H9 (cell line): ENCODE results near the gene MEI4. TPM values are rescaled to one million over a fixed set of nuclear protein-coding genes. Genes with fewer than 3 reads are reported as not detected.

Experiments used
- DNase-seq: peaks from one replicate; pipeline ENCODE4 v3.0.0-alpha.2; 2017
- H2AFZ ChIP-seq: one replicate; pipeline ENCODE4 v1.6.1; 2013; ENCODE audit warnings: mild to moderate bottlenecking, low read length, control low read depth, moderate library complexity
- H2AK5ac ChIP-seq: 2 replicates; pipeline ENCODE4 v1.6.1; 2013; ENCODE audit warnings: low read length, control low read depth, mixed read lengths; ENCODE audit not compliant: insufficient read length
- H2BK120ac ChIP-seq: one replicate; pipeline ENCODE4 v1.6.1; 2013; ENCODE audit warnings: low read depth, mild to moderate bottlenecking, low read length, control low read depth, inconsistent platforms; ENCODE audit not compliant: poor library complexity, severe bottlenecking
- H2BK12ac ChIP-seq: 2 replicates; pipeline ENCODE4 v1.6.1; 2013; ENCODE audit warnings: low read length, control low read depth, mixed read lengths, low read depth; ENCODE audit not compliant: insufficient read length
- H2BK15ac ChIP-seq: 2 replicates; pipeline ENCODE4 v1.6.1; 2013; ENCODE audit warnings: low read depth, low read length, control low read depth
- H2BK20ac ChIP-seq: one replicate; pipeline ENCODE4 v1.6.1; 2013; ENCODE audit warnings: low read depth, mild to moderate bottlenecking, low read length, control low read depth, inconsistent platforms; ENCODE audit not compliant: poor library complexity, severe bottlenecking
- H2BK5ac ChIP-seq: 2 replicates; pipeline ENCODE4 v1.6.1; 2013; ENCODE audit warnings: low read length, control low read depth, mixed read lengths; ENCODE audit not compliant: insufficient read length
- H3K14ac ChIP-seq: 2 replicates; pipeline ENCODE4 v1.6.1; 2013; ENCODE audit warnings: low read length, control low read depth; ENCODE audit not compliant: insufficient read depth
- H3K18ac ChIP-seq: 2 replicates; pipeline ENCODE4 v1.6.1; 2013; ENCODE audit warnings: low read depth, mild to moderate bottlenecking, mixed read lengths, low read length, control low read depth; ENCODE audit not compliant: insufficient read length
- H3K23ac ChIP-seq: 2 replicates; pipeline ENCODE4 v1.6.1; 2013; ENCODE audit warnings: low read length, control low read depth, mixed read lengths, low read depth; ENCODE audit not compliant: insufficient read length
- H3K23me2 ChIP-seq: 2 replicates; pipeline ENCODE4 v1.6.1; 2013; ENCODE audit warnings: low read depth, mild to moderate bottlenecking, mixed read lengths, low read length, control low read depth; ENCODE audit not compliant: insufficient read length, poor library complexity, severe bottlenecking
- H3K27ac ChIP-seq: 2 replicates; pipeline ENCODE4 v1.5.1; 2013; ENCODE audit warnings: low read length, control low read depth, mixed read lengths, low read depth; ENCODE audit not compliant: insufficient read length
- H3K27me3 ChIP-seq: 2 replicates; pipeline ENCODE4 v1.6.1; 2013; ENCODE audit warnings: low read length, control low read depth, inconsistent platforms; ENCODE audit not compliant: insufficient read depth
- H3K4ac ChIP-seq: 2 replicates; pipeline ENCODE4 v1.6.1; 2013; ENCODE audit warnings: low read depth, mild to moderate bottlenecking, control low read depth, inconsistent platforms, low read length, moderate library complexity
- H3K4me1 ChIP-seq: 2 replicates; pipeline ENCODE4 v1.6.1; 2013; ENCODE audit warnings: low read length, control low read depth, inconsistent platforms; ENCODE audit not compliant: insufficient read depth
- H3K4me2 ChIP-seq: 2 replicates; pipeline ENCODE4 v1.6.1; 2013; ENCODE audit warnings: low read length, control low read depth, mixed read lengths; ENCODE audit not compliant: insufficient read length, insufficient read depth
- H3K56ac ChIP-seq: 2 replicates; pipeline ENCODE4 v1.6.1; 2013; ENCODE audit warnings: low read depth, mild to moderate bottlenecking, mixed read lengths, low read length, control low read depth; ENCODE audit not compliant: insufficient read length
- H3K79me1 ChIP-seq: 2 replicates; pipeline ENCODE4 v1.6.1; 2013; ENCODE audit warnings: low read depth, mild to moderate bottlenecking, moderate library complexity, low read length, control low read depth, inconsistent platforms; ENCODE audit not compliant: insufficient read depth, poor library complexity, severe bottlenecking
- H3K79me2 ChIP-seq: 2 replicates; pipeline ENCODE4 v1.6.1; 2013; ENCODE audit warnings: low read length, control low read depth, inconsistent platforms; ENCODE audit not compliant: insufficient read depth
- H3K9ac ChIP-seq: 2 replicates; pipeline ENCODE4 v1.6.1; 2013; ENCODE audit warnings: low read length, control low read depth, mixed read lengths; ENCODE audit not compliant: insufficient read length; ENCODE audit errors: extremely low read depth
- H3K9me3 ChIP-seq: one replicate; pipeline ENCODE4 v1.6.1; 2013; ENCODE audit warnings: low read depth, low read length, inconsistent platforms; ENCODE audit not compliant: control insufficient read depth
- H3T11ph ChIP-seq: one replicate; pipeline ENCODE4 v1.6.1; 2013; ENCODE audit warnings: mild to moderate bottlenecking, low read length, control low read depth, inconsistent platforms
- H4K20me1 ChIP-seq: one replicate; pipeline ENCODE4 v1.6.1; 2013; ENCODE audit not compliant: control insufficient read depth, insufficient read length, insufficient read depth
- H4K5ac ChIP-seq: 2 replicates; pipeline ENCODE4 v1.6.1; 2013; ENCODE audit warnings: low read depth, mild to moderate bottlenecking, mixed read lengths, low read length, control low read depth; ENCODE audit not compliant: insufficient read length
- H4K8ac ChIP-seq: replicated peaks from 2 replicates; pipeline ENCODE4 v1.6.1; 2013; ENCODE audit warnings: low read length, control low read depth, mixed read lengths, low read depth; ENCODE audit not compliant: insufficient read length
- H4K91ac ChIP-seq: 2 replicates; pipeline ENCODE4 v1.6.1; 2013; ENCODE audit warnings: low read depth, mild to moderate bottlenecking, moderate library complexity, mixed read lengths, low read length, control low read depth; ENCODE audit not compliant: insufficient read length
- H3K27ac Mint-ChIP-seq, 3 experiments: 2 replicates in 2 of 3; 3 replicates in 1 of 3; pipeline ENCODE4 v1.8.0; 2020 to 2021; ENCODE audit warnings: mixed read lengths in 3 of 3, mild to moderate bottlenecking in 1 of 3, moderate library complexity in 1 of 3
- H3K27me3 Mint-ChIP-seq: 2 replicates; pipeline ENCODE4 v1.8.0; 2021; ENCODE audit warnings: low read depth, mild to moderate bottlenecking, moderate library complexity, mixed read lengths
- H3K36me3 Mint-ChIP-seq, 3 experiments: 2 replicates in 2 of 3; 3 replicates in 1 of 3; pipeline ENCODE4 v1.8.0; 2020 to 2021; ENCODE audit warnings: low read depth in 3 of 3, mixed read lengths in 3 of 3; ENCODE audit not compliant: insufficient read depth in 1 of 3
- H3K4me1 Mint-ChIP-seq, 2 experiments: 2 replicates each; pipeline ENCODE4 v1.8.0; 2020; ENCODE audit warnings: mixed read lengths in 2 of 2
- H3K4me3 Mint-ChIP-seq, 2 experiments: 2 replicates in 1 of 2; 3 replicates in 1 of 2; pipeline ENCODE4 v1.8.0; 2020 to 2021; ENCODE audit warnings: mild to moderate bottlenecking in 2 of 2, mixed read lengths in 2 of 2, moderate library complexity in 1 of 2
- H3K9me3 Mint-ChIP-seq, 2 experiments: 2 replicates in 1 of 2; 3 replicates in 1 of 2; pipeline ENCODE4 v1.8.0; 2020; ENCODE audit warnings: mild to moderate bottlenecking in 2 of 2, mixed read lengths in 2 of 2, moderate library complexity in 1 of 2
- total RNA-seq: library from RNA; stranded (reverse); gene quantifications from 2 replicates; pipeline ENCODE4 v1.2.1, GENCODE V29; 2021
- TF ChIP-seq, protein P1 (sequence below): fragments of 200-600 bp; sonication (generic); conservative IDR thresholded peaks from 3 replicates; pipeline ENCODE4 v1.8.0; 2021; ENCODE audit warnings: antibody characterized with exemption, mild to moderate bottlenecking

The MEI4 gene
- total RNA-seq, 1 experiment from 2014 or later: 0.55 TPM

DNA sequence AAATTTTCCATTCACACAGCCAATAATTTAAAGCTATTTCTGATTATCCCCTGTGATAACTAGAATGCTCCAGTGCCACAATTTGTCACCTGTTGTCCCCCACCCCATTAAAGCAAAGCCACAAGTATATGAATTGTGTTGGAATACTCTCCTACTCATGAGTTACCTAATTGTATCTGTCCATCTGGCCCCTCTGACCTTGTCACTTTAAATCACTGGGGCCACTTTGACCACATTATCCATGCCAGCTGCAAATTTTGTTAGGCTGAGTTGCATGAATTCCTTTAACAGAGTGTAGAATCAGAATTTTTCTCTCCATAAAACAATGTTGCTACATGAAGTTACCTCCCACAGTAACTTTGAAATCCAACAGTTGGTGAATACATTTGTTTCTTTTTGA is 204.6 kb downstream of the MEI4 start:
- Histone ChIP-seq H3K4ac (no peak overlapping the region), H3K23ac (no peak overlapping the region), H2AFZ (no peak overlapping the region), H2BK15ac (no peak overlapping the region), H3K4me2 (no peak overlapping the region), H2BK120ac (no peak overlapping the region), H3K23me2 (no peaks in the 10 kb centered on the region), H3K14ac (no peak overlapping the region), H3K27me3 (no peaks in the 10 kb centered on the region), H4K20me1 (no peaks in the 10 kb centered on the region), H4K5ac (no peak overlapping the region), H4K8ac (no peak overlapping the region), H2AK5ac (no peak overlapping the region), H3K27ac (no peak overlapping the region), H3K18ac (no peak overlapping the region), H3K56ac (no peak overlapping the region), H3K9ac (no peak overlapping the region), H2BK12ac (no peak overlapping the region), H3T11ph (no peak overlapping the region), H4K91ac (no peak overlapping the region), H3K79me1 (no peaks in the 10 kb centered on the region), H2BK5ac (no peak overlapping the region), H3K9me3 (no peaks in the 10 kb centered on the region), H3K4me1 (no peaks in the 10 kb centered on the region), H2BK20ac (no peak overlapping the region), H3K79me2 (no peaks in the 10 kb centered on the region)
- no peaks in the 10 kb centered on the region; the same call in 1 of the 2 replicates for H3K27me3 Mint-ChIP-seq
- TF ChIP-seq, protein P1, sequence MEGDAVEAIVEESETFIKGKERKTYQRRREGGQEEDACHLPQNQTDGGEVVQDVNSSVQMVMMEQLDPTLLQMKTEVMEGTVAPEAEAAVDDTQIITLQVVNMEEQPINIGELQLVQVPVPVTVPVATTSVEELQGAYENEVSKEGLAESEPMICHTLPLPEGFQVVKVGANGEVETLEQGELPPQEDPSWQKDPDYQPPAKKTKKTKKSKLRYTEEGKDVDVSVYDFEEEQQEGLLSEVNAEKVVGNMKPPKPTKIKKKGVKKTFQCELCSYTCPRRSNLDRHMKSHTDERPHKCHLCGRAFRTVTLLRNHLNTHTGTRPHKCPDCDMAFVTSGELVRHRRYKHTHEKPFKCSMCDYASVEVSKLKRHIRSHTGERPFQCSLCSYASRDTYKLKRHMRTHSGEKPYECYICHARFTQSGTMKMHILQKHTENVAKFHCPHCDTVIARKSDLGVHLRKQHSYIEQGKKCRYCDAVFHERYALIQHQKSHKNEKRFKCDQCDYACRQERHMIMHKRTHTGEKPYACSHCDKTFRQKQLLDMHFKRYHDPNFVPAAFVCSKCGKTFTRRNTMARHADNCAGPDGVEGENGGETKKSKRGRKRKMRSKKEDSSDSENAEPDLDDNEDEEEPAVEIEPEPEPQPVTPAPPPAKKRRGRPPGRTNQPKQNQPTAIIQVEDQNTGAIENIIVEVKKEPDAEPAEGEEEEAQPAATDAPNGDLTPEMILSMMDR: no peak
- no peak overlapping the region for H3K4me3 Mint-ChIP-seq
- no peaks in the 10 kb centered on the region for H3K4me1 Mint-ChIP-seq
- peaks cover 14 to 16% of the 10 kb centered on the region in 2 experiments for H3K9me3 Mint-ChIP-seq
- no peak for DNase-seq
- H3K27ac Mint-ChIP-seq: no peak overlapping the region
- H3K36me3 Mint-ChIP-seq: peaks cover 7 to 9% (median 7%) of the 10 kb centered on the region in 3 experiments; a peak in 6 of 7 replicates
